Astrocyte (in vitro differentiated cells and primary cell): ENCODE results near the gene MEGF11.

ENCODE experiments used
- EZH2 ChIP-seq: IDR thresholded peaks from 2 replicates; pipeline ENCODE4 v1.6.1; 2012; ENCODE audit warnings: mild to moderate bottlenecking, low read length, inconsistent platforms; ENCODE audit not compliant: insufficient read depth
- TF ChIP-seq, protein P1 (sequence below): IDR thresholded peaks from 2 replicates; pipeline ENCODE4 v1.5.1; 2011; ENCODE audit warnings: low read depth, mild to moderate bottlenecking, inconsistent platforms, low read length, moderate library complexity; ENCODE audit not compliant: insufficient read depth

DNA sequence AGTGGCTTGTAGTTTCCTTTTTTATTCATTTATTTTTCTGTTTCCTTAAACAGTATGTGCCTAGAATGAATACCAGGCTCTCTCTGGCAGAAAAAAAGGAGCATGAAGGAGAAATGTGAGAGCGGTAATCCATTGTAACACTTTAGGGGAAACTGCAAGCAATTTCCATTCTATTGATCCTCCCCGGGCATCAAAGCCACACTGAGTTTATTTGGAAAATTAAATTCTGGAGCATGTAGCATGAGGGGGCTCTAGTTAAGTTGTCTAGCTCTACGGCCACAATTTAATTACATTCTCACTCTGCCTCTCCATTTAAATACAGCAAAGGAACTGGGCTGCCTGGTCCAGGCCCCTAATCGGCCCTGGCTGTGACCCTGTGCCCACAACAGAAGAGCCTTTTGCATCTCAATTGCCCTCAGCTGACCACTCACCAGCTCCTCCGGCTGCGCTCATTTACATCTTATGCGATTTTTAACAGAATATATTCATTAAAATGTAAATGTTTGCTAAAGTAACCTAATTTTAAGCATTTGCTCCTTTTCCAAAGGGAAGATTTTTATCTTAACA lies 72.9 kb downstream of the MEGF11 start:
- TF ChIP-seq, protein P1, sequence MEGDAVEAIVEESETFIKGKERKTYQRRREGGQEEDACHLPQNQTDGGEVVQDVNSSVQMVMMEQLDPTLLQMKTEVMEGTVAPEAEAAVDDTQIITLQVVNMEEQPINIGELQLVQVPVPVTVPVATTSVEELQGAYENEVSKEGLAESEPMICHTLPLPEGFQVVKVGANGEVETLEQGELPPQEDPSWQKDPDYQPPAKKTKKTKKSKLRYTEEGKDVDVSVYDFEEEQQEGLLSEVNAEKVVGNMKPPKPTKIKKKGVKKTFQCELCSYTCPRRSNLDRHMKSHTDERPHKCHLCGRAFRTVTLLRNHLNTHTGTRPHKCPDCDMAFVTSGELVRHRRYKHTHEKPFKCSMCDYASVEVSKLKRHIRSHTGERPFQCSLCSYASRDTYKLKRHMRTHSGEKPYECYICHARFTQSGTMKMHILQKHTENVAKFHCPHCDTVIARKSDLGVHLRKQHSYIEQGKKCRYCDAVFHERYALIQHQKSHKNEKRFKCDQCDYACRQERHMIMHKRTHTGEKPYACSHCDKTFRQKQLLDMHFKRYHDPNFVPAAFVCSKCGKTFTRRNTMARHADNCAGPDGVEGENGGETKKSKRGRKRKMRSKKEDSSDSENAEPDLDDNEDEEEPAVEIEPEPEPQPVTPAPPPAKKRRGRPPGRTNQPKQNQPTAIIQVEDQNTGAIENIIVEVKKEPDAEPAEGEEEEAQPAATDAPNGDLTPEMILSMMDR, result no peak
- TF ChIP-seq EZH2, result no peak
